Osteoblast (primary cell): ENCODE results near the gene MAPK11. TPM values are rescaled to one million over a fixed set of nuclear protein-coding genes. Genes with fewer than 3 reads are reported as not detected.

ENCODE experiments used
- DNase-seq: peaks from one replicate; pipeline ENCODE4 v3.0.0; 2011; ENCODE audit warnings: low spot score, mixed read lengths; ENCODE audit not compliant: insufficient read length; ENCODE audit errors: missing footprints
- H2AFZ ChIP-seq: 2 replicates; pipeline ENCODE4 v1.6.0; 2011; ENCODE audit warnings: mild to moderate bottlenecking, low read length
- H3K27ac ChIP-seq: 2 replicates; pipeline ENCODE4 v1.5.1; 2011; ENCODE audit warnings: mild to moderate bottlenecking, low read depth, low read length, moderate library complexity
- H3K27me3 ChIP-seq: 2 replicates; pipeline ENCODE4 v1.6.0; 2012; ENCODE audit warnings: mild to moderate bottlenecking, control low read depth, inconsistent platforms, low read length, moderate library complexity; ENCODE audit not compliant: insufficient read depth
- H3K36me3 ChIP-seq: 2 replicates; pipeline ENCODE4 v1.5.1; 2011; ENCODE audit warnings: mild to moderate bottlenecking, low read length, control low read depth, moderate library complexity; ENCODE audit not compliant: insufficient read depth
- H3K4me1 ChIP-seq: 2 replicates; pipeline ENCODE4 v1.5.1; 2011; ENCODE audit warnings: mild to moderate bottlenecking, low read length, control low read depth, moderate library complexity; ENCODE audit not compliant: insufficient read depth
- H3K4me2 ChIP-seq: 2 replicates; pipeline ENCODE4 v1.6.0; 2011; ENCODE audit warnings: mild to moderate bottlenecking, low read length; ENCODE audit not compliant: insufficient read depth
- H3K4me3 ChIP-seq: fragments of 200-600 bp; sonication (generic); 3 replicates; pipeline ENCODE4 v1.5.1; 2012; ENCODE audit warnings: mild to moderate bottlenecking, low read length, inconsistent platforms; ENCODE audit not compliant: insufficient read depth
- H3K79me2 ChIP-seq: 2 replicates; pipeline ENCODE4 v1.6.0; 2012; ENCODE audit warnings: mild to moderate bottlenecking, low read length, control low read depth, inconsistent platforms; ENCODE audit not compliant: insufficient read depth
- H3K9me3 ChIP-seq: 2 replicates; pipeline ENCODE4 v1.5.1; 2011; ENCODE audit warnings: low read depth, low read length, control low read depth
- H4K20me1 ChIP-seq: 2 replicates; pipeline ENCODE4 v1.6.0; 2012; ENCODE audit warnings: mild to moderate bottlenecking, low read length, control low read depth; ENCODE audit not compliant: insufficient read depth
- CTCF ChIP-seq: IDR thresholded peaks from 2 replicates; pipeline ENCODE4 v1.5.1; 2011; ENCODE audit warnings: mild to moderate bottlenecking, low read depth, low read length, moderate library complexity; ENCODE audit errors: extremely low read depth
- total RNA-seq: library from RNA; depleted of rRNA; stranded (reverse); fragments of >200 nt; gene quantifications from 2 replicates; pipeline ENCODE4 v1.2.3, GENCODE V29; 2012

MAPK11 gene
- total RNA-seq, 1 donor = 6.2 TPM

GRCh38 chr22:50258361-50259292, 11.6 kb downstream of the MAPK11 start:
- H3K4me3 ChIP-seq = no peak overlapping the region
- H3K9me3 ChIP-seq = no peaks in the 10 kb centered on the region
- H3K79me2 ChIP-seq = peaks cover 15% of the 10 kb centered on the region
- no peaks in the 10 kb centered on the region for H3K27me3 ChIP-seq
- DNase-seq = no peak
- no peak overlapping the region for H2AFZ ChIP-seq
- H3K4me2 ChIP-seq = no peak overlapping the region
- H3K36me3 ChIP-seq = peaks cover 2% of the 10 kb centered on the region
- H3K4me1 ChIP-seq = peaks cover 9% of the 10 kb centered on the region
- no peak overlapping the region for H3K27ac ChIP-seq
- H4K20me1 ChIP-seq = no peaks in the 10 kb centered on the region
- no peak for TF ChIP-seq CTCF

- no peak overlapping the region for H3K4me2 ChIP-seq
- TF ChIP-seq CTCF = no peak
- peaks cover 15% of the 10 kb centered on the region for H3K79me2 ChIP-seq
- peaks cover 2% of the 10 kb centered on the region for H3K36me3 ChIP-seq
- H4K20me1 ChIP-seq = no peaks in the 10 kb centered on the region
- DNase-seq = no peak
- no peak overlapping the region for H2AFZ ChIP-seq
- H3K27me3 ChIP-seq = no peaks in the 10 kb centered on the region
- H3K9me3 ChIP-seq = no peaks in the 10 kb centered on the region
- no peak overlapping the region for H3K27ac ChIP-seq
- H3K4me1 ChIP-seq = peaks cover 9% of the 10 kb centered on the region
- H3K4me3 ChIP-seq = no peak overlapping the region
Measured at GRCh38 chr22:50257451-50258360, 12.5 kb downstream of the MAPK11 start.

- Histone ChIP-seq H4K20me1 (peaks cover 5% of the 10 kb centered on the region), H3K27ac (no peak overlapping the region), H3K4me3 (no peak overlapping the region), H3K4me1 (peaks cover 6% of the 10 kb centered on the region), H2AFZ (no peak overlapping the region), H3K27me3 (no peaks in the 10 kb centered on the region), H3K36me3 (peaks cover 2% of the 10 kb centered on the region), H3K4me2 (no peak overlapping the region), H3K79me2 (peaks cover 15% of the 10 kb centered on the region), H3K9me3 (no peaks in the 10 kb centered on the region)
- TF ChIP-seq CTCF = no peak
- DNase-seq = no peak
Measured at GRCh38 chr22:50257041-50257440, 13.1 kb downstream of the MAPK11 start.
